Activated CD4-positive, alpha-beta T cell treated with anti-CD3 and anti-CD28 coated beads, Interleukin-2, amount 10 ng/mL, durations not matched to agents 24 days and 14 days (primary cell): ENCODE data around the gene BUD13. TPM values are rescaled to one million over a fixed set of nuclear protein-coding genes. Genes with fewer than 3 reads are reported as not detected.

ENCODE experiments used
- DNase-seq: peaks from one replicate; pipeline ENCODE4 v3.0.0; 2022
- H3K27ac Mint-ChIP-seq: one replicate; pipeline ENCODE4 v1.8.0; 2022; ENCODE audit warnings: mild to moderate bottlenecking, mixed read lengths
- H3K27me3 Mint-ChIP-seq: one replicate; pipeline ENCODE4 v1.8.0; 2022; ENCODE audit warnings: mixed read lengths
- H3K36me3 Mint-ChIP-seq: one replicate; pipeline ENCODE4 v1.8.0; 2022; ENCODE audit warnings: low read depth, mild to moderate bottlenecking, mixed read lengths
- H3K4me1 Mint-ChIP-seq: one replicate; pipeline ENCODE4 v1.8.0; 2021; ENCODE audit warnings: mixed read lengths
- H3K4me3 Mint-ChIP-seq: one replicate; pipeline ENCODE4 v1.8.0; 2022; ENCODE audit warnings: mild to moderate bottlenecking, moderate library complexity, mixed read lengths
- H3K9me3 Mint-ChIP-seq: one replicate; pipeline ENCODE4 v1.8.0; 2021; ENCODE audit warnings: mixed read lengths
- intact Hi-C: fragments of 100-400 bp; cut with micrococcal nuclease; formaldehyde crosslinking; loops from one replicate; pipeline ENCODE4 v1.15.1; 2023
- total RNA-seq: library from RNA; stranded (reverse); gene quantifications from 2 replicates; pipeline ENCODE4 v1.2.3, GENCODE V29; 2022

The BUD13 gene
- total RNA-seq, 1 donor from 2014 or later: 31.5 TPM

GRCh38 chr11:116707746-116708145, 65.0 kb downstream of the BUD13 start:
- intact Hi-C loops: no loop called here
- DNase-seq: no peak

GRCh38 chr11:116707161-116707629, 65.6 kb downstream of the BUD13 start:
- Mint-ChIP-seq H3K9me3 (no peaks in the 10 kb centered on the region), H3K27ac (no peak overlapping the region), H3K36me3 (no peaks in the 10 kb centered on the region), H3K4me3 (no peak overlapping the region), H3K27me3 (peaks cover 35% of the 10 kb centered on the region), H3K4me1 (no peaks in the 10 kb centered on the region)
- intact Hi-C loops: no loop called here
- no peak for DNase-seq

More at GRCh38 chr11:116707746-116708145, 65.0 kb downstream of the BUD13 start:
- H3K27ac Mint-ChIP-seq: no peak overlapping the region
- H3K4me3 Mint-ChIP-seq: no peak overlapping the region
- H3K9me3 Mint-ChIP-seq: no peaks in the 10 kb centered on the region
- H3K4me1 Mint-ChIP-seq: no peaks in the 10 kb centered on the region
- peaks cover 35% of the 10 kb centered on the region for H3K27me3 Mint-ChIP-seq
- no peaks in the 10 kb centered on the region for H3K36me3 Mint-ChIP-seq

DNA sequence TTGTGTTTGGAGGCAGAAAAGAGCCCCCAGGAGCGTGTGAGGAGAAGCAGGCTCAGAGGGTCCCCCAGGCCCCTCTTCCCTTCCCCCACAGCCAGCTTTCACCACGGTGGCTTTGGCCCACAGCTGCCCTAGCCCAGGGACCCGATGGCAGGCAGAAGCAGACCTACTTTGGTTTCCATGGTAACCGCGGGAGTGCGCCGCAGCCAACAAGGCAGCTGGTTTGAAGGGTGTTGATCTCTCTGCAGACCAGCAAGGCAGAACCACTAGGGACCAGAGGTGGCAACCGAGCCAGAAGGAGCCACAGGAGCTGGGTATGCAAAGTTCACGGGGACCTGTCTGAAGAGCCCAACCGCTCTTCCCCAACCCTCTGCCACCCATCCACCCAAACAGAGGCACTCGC, 69.4 kb downstream of the BUD13 start:
- Mint-ChIP-seq H3K27ac (no peak overlapping the region), H3K27me3 (peaks cover 22% of the 10 kb centered on the region), H3K9me3 (no peaks in the 10 kb centered on the region), H3K4me1 (no peaks in the 10 kb centered on the region), H3K4me3 (no peak overlapping the region), H3K36me3 (no peaks in the 10 kb centered on the region)
- intact Hi-C loops: no loop called here
- DNase-seq: no peak

- peaks cover 21% of the 10 kb centered on the region for H3K27me3 Mint-ChIP-seq
- DNase-seq: no peak
- H3K36me3 Mint-ChIP-seq: no peaks in the 10 kb centered on the region
- no peak overlapping the region for H3K27ac Mint-ChIP-seq
- intact Hi-C loops: no loop called here
- no peaks in the 10 kb centered on the region for H3K4me1 Mint-ChIP-seq
- no peaks in the 10 kb centered on the region for H3K9me3 Mint-ChIP-seq
- no peak overlapping the region for H3K4me3 Mint-ChIP-seq
Observed at GRCh38 chr11:116702772-116703385, 69.9 kb downstream of the BUD13 start.

DNA sequence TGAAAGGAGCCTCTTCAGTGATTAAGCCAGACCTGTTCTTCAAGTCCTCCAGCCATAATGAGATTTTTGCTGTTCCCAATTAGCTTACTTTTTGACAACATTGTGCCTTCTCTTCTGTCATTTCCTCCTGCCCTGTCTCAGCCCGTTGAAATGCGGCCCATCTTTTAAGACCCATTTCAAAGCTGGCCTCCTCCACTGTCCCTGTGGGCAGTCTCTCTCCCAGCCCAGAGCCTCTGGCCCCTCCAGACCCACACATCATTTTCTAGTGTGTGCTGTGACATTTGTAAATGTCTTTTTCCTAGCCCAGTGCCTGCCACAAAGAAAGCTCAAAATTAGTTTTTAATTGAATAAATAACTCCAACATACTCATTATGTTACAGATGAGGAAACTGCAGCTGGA, 70.9 kb downstream of the BUD13 start:
- intact Hi-C loops: no loop called here
- Mint-ChIP-seq H3K4me3 (no peak overlapping the region), H3K9me3 (no peaks in the 10 kb centered on the region), H3K27me3 (peaks cover 15% of the 10 kb centered on the region), H3K36me3 (no peaks in the 10 kb centered on the region), H3K27ac (no peak overlapping the region), H3K4me1 (no peaks in the 10 kb centered on the region)
- DNase-seq: no peak

DNA sequence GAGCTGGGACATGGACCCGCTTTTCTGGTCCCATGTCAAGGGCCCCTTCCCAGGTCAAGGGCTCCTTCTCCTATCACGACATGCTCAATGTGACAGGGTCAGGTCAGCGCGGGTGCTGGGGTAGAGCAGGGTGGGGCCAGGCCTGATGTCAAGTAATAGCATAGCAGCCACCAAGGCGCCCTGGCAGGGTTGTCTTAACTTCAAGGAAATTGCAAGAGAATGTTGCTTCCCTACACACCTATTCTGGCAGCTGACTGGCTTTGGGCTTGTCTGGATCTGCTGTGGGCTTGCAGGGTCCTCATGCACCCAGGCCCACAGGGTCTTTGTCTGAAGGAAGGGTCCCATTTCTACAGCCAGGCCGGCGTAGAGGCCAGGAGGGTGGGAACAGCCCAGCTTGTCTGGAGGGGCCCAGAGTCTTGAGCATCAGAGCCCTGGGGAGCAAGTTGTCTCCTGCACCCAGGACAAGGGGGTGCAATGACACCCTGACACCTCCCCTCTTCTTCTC, 71.4 kb downstream of the BUD13 start:
- Mint-ChIP-seq H3K36me3 (no peaks in the 10 kb centered on the region), H3K4me1 (no peaks in the 10 kb centered on the region), H3K27me3 (peaks cover 10% of the 10 kb centered on the region), H3K27ac (no peak overlapping the region), H3K9me3 (no peaks in the 10 kb centered on the region), H3K4me3 (no peak overlapping the region)
- no peak for DNase-seq
- intact Hi-C loops: no loop called here

- Mint-ChIP-seq H3K27me3 (peaks cover 13% of the 10 kb centered on the region), H3K9me3 (no peaks in the 10 kb centered on the region), H3K4me3 (no peak overlapping the region), H3K27ac (no peak overlapping the region), H3K36me3 (no peaks in the 10 kb centered on the region), H3K4me1 (no peaks in the 10 kb centered on the region)
- no peak for DNase-seq
- intact Hi-C loops: no loop called here
Observed at GRCh38 chr11:116700586-116701220, 72.1 kb downstream of the BUD13 start.

Other genes with a start within 250 kb of the BUD13 start
- 105 and 106 TPM in 2 replicates for gene ZPR1, start 15.0 kb upstream of the BUD13 start, total RNA-seq
- not detected in 2 replicates for gene APOA5, start 18.9 kb upstream of the BUD13 start, total RNA-seq
- not detected in 2 replicates for gene APOA4, start 50.3 kb upstream of the BUD13 start, total RNA-seq
- not detected in 2 replicates for gene APOC3, start 56.9 kb upstream of the BUD13 start, total RNA-seq
- gene APOA1, start 64.6 kb upstream of the BUD13 start, total RNA-seq: 0.36 TPM in 1 of 2 replicates, not detected in the other